ENCODE results near the gene PRAMEF13.
"Not testable (repeated sequence)": the region's sequence is repeated elsewhere in the genome, so short reads cannot be mapped to it uniquely, and the experiment has no call there.

The PRAMEF13 gene

GRCh38 chr1:13165531-13165930 is 35.7 kb downstream of the PRAMEF13 start, which contains the start of gene HNRNPCL4:
HNRNPCL4 (minus strand) TSS chr1:13165631; CDS start chr1:13165467, 164 bp downstream.
- DNase-seq, result not testable (repeated sequence)

- not testable (repeated sequence) for DNase-seq
Measured at GRCh38 chr1:13155909-13156308, 45.3 kb downstream of the PRAMEF13 start, which contains the start of gene PRAMEF26. PRAMEF26 (minus strand) TSS chr1:13156009; CDS start chr1:13153095, 2,914 bp downstream.

All from activated CD4-positive, alpha-beta T cell treated with anti-CD3 and anti-CD28 coated beads, Interleukin-10, Interleukin-2, amounts not matched to agents 100 ng/mL and 50 ng/mL, durations not matched to agents 16 hours and 8 hours (primary cell).